Measurements from ENCODE around the gene STPG3. TPM values are rescaled to one million over a fixed set of nuclear protein-coding genes. Genes with fewer than 3 reads are reported as not detected.
A peak's percentile ranks its signal among the peaks of the same experiment; 100 is the strongest.

The STPG3 gene
- total RNA-seq, 6 experiments from 2014 or later, result not detected

GRCh38 chr9:137278721-137279711 is 27.9 kb downstream of the STPG3 start:
- H3K4me1 Mint-ChIP-seq (ENCODE audit: low read depth), result peaks cover 16% of the 10 kb centered on the region
- peaks cover 7% of the 10 kb centered on the region for H3K27me3 Mint-ChIP-seq (ENCODE audit: insufficient read depth)
- TF ChIP-seq CTCF (IDR thresholded peaks at IDR 0.05), result no peak
- no peak overlapping the region for H3K27ac Mint-ChIP-seq
- H3K36me3 Mint-ChIP-seq (ENCODE audit: low read depth), result peaks cover 11% of the 10 kb centered on the region; the same call in 1 of the 2 replicates
- H3K4me3 Mint-ChIP-seq, result no peak overlapping the region
- H3K9me3 Mint-ChIP-seq, result no peaks in the 10 kb centered on the region
- DNase-seq, result no peak

- no peak for DNase-seq
- Mint-ChIP-seq H3K4me1 (ENCODE audit: low read depth) (peaks cover 16% of the 10 kb centered on the region), H3K9me3 (no peaks in the 10 kb centered on the region), H3K36me3 (ENCODE audit: low read depth) (peaks cover 11% of the 10 kb centered on the region; the same call in 1 of the 2 replicates), H3K4me3 (0 out of 2 replicates have a peak overlapping the region, but pooled peaks have one; percentile 20), H3K27ac (no peak overlapping the region), H3K27me3 (ENCODE audit: insufficient read depth) (peaks cover 7% of the 10 kb centered on the region)
- no peak for TF ChIP-seq CTCF (IDR thresholded peaks at IDR 0.05)
Measured at GRCh38 chr9:137279741-137280473, 28.8 kb downstream of the STPG3 start.

GRCh38 chr9:137280474-137281344 is 29.6 kb downstream of the STPG3 start:
- Mint-ChIP-seq H3K4me3 (no peak overlapping the region), H3K27ac (no peak overlapping the region), H3K9me3 (no peaks in the 10 kb centered on the region), H3K27me3 (ENCODE audit: insufficient read depth) (peaks cover 4% of the 10 kb centered on the region; the same call in 1 of the 2 replicates), H3K4me1 (ENCODE audit: low read depth) (peaks cover 10% of the 10 kb centered on the region), H3K36me3 (ENCODE audit: low read depth) (peaks cover 11% of the 10 kb centered on the region; the same call in 1 of the 2 replicates)
- no peak for DNase-seq
- 0 out of 2 replicates have a peak, but pooled peaks have one; percentile 16 for TF ChIP-seq CTCF (IDR thresholded peaks at IDR 0.05)

- no peak for TF ChIP-seq CTCF (IDR thresholded peaks at IDR 0.05)
- H3K27me3 Mint-ChIP-seq (ENCODE audit: insufficient read depth), result peaks cover 4% of the 10 kb centered on the region; the same call in 1 of the 2 replicates
- no peaks in the 10 kb centered on the region for H3K9me3 Mint-ChIP-seq
- DNase-seq, result no peak
- no peak overlapping the region for H3K27ac Mint-ChIP-seq
- H3K4me1 Mint-ChIP-seq (ENCODE audit: low read depth), result peaks cover 8% of the 10 kb centered on the region
- H3K4me3 Mint-ChIP-seq, result no peak overlapping the region
- H3K36me3 Mint-ChIP-seq (ENCODE audit: low read depth), result peaks cover 11% of the 10 kb centered on the region; the same call in 1 of the 2 replicates
Measured at GRCh38 chr9:137281345-137282116, 30.4 kb downstream of the STPG3 start.
